GM12874 (cell line): ENCODE data around the gene ABCC10.

Experiments
- TF ChIP-seq, protein P1 (sequence below): IDR thresholded peaks from 2 replicates; pipeline ENCODE4 v1.5.1; 2011; ENCODE audit warnings: low read depth, mild to moderate bottlenecking, control low read depth, low read length, moderate library complexity; ENCODE audit not compliant: insufficient read depth

The ABCC10 gene

DNA sequence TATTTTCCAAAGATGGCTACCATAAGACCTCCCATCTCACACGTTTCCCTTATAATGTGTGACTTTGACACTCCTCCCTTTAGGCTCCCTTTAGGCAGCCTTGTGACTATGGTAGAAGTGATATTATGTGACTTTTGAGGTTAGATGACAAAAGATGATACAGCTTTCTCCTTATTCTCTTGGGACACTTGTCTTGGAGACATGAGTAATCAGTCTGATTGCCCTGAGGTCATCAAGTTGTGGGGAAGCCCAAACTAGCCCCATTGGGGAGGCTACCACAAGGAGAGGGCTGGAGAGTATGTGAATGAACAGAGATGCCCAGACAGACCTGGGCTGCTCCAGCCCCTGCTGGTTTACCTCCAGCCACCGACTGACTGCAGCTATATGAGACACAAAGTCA, 38.6 kb downstream of the ABCC10 start:
- TF ChIP-seq, protein P1, sequence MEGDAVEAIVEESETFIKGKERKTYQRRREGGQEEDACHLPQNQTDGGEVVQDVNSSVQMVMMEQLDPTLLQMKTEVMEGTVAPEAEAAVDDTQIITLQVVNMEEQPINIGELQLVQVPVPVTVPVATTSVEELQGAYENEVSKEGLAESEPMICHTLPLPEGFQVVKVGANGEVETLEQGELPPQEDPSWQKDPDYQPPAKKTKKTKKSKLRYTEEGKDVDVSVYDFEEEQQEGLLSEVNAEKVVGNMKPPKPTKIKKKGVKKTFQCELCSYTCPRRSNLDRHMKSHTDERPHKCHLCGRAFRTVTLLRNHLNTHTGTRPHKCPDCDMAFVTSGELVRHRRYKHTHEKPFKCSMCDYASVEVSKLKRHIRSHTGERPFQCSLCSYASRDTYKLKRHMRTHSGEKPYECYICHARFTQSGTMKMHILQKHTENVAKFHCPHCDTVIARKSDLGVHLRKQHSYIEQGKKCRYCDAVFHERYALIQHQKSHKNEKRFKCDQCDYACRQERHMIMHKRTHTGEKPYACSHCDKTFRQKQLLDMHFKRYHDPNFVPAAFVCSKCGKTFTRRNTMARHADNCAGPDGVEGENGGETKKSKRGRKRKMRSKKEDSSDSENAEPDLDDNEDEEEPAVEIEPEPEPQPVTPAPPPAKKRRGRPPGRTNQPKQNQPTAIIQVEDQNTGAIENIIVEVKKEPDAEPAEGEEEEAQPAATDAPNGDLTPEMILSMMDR, result no peak

DNA sequence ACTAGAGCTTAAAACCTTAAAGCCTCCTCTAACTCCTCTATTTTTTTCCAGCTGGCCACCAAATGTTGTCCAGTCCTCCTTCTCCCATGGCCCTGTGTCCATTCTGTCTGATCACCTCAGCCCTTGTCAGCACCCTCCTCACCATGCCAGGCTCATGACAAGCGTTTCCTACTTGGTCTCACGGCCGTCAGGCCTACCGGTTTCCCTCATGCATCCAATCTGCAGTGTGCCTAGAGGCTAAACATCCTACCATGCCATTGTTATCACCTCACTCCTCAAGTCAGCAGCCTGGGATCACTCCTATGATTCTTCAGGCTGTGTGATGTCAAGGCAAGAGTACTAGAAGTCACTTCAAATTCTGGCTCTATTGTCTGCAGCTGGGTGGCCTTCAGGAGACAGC, 40.4 kb downstream of the ABCC10 start:
- TF ChIP-seq, protein P1, result no peak

DNA sequence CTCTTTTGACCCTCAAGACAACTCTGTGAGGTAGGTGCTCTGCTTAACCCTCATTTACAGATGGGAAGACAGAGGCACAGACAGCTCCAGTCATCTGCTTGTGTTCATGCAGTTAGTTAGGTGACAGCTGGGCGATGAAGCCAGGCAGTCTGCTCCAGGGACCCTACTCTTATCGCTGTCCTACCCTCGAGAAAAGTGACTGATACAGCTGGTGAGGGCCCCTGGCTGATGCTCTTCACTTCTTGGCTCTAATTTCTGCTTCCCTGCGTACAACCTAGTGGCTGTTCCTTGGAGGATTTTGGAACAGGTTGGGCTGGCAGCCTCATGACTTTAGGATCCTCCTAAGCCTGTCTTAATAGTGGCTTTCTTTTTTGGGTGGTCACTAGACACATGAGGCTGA, 40.9 kb downstream of the ABCC10 start:
- TF ChIP-seq, protein P1, result no peak

DNA sequence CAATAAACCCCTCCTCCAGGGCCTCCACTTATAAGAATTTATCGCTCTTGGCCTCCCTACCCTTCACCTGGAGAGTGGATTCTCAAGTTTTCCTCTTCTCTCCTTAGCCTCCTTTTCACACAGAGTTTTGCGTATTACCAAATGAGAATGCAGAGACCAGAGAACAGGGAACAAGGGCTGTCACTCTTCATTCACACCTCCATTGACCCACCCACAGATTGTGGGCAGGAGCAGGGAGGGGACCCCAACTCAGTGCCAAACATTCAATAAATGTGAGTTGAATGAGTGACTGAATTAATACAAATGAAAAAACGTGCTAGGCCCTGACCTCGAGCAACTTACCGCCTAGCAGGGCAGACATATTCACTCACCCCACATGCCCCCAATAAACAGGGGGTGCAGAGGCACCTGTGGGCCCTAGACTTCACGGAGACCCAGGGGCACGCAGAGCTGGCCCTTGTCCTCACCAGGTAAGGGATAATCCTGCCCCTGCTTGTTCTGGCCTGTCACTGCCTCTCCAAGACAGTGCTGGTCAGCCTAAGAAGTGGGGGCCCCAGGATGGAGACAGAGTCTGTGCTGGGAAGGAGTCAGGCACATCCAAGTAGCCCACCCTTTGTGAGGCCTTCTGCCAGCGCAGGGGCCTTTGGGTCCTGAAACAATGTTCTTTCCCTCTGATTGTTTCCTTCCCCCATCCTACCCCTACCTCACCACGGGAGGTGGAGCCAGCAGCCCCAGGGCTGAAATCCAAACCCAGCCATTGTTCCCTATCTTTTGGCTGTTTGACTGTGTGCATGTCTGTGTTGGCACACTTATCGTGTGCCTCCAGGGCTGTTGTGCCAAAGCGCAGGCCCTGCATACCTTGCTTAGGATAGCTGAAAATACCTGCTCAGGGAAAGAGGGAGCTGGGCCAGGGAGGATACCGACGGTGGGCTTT, 41.7 kb downstream of the ABCC10 start:
- TF ChIP-seq, protein P1, result no peak

DNA sequence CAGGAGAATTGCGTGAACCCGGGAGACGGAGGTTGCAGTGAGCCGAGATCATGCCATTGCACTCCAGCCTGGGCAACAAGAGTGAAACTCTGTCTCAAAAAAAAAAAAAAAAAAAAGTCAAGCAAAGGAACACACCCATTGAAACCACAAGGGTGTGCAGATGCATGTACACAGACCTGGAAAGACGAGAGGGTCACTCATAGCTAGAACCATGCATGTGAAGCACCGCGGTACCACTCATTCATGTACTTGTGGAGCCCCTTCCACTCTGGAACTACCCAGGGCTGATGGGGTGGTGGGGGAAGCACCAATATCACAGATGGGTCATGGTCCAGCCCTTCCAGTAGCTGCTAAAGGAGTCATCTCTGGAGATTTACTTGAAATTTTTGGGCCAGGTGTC, 42.6 kb downstream of the ABCC10 start:
- TF ChIP-seq, protein P1, result no peak

DNA sequence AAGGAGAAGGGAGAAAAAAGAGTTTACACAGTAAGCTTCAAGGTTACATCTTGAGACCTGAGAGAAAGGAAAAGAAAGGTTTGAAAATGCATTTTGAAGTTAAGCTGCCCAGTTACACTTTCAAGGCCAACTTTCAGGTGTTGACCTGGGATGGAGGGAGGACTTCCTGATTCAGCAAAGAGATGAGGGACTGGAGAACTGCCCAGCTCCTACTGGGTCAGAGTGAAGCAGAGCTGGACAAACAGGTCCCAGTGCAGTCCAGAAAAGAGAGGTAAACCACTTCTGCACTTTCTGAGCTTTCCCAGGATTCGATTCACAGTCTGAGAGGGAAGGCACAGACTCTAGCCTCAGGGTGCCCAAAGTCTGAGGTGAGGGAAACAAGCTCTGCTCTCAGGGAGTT, 44.1 kb downstream of the ABCC10 start:
- TF ChIP-seq, protein P1, result no peak

DNA sequence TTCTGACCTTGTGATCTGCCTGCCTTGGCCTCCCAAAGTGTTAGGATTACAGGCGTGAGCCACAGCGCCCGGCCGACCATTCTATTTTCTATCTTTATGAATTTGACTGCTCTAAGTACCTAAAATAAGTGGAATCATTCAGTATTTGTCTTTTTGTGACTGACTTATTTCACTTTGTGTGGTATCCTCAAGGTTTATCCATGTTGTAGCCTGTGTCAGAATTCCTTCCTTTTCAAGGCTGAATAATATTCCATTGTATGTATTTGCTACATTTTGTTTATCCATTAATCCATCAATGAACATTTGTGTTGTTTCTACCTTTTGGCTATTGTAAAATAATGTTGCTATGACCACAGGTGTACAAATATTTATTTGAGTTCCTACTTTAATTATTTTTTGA, 45.2 kb downstream of the ABCC10 start:
- TF ChIP-seq, protein P1, result no peak
